SK-N-SH (cell line): ENCODE measurements around the gene MMP13.

Source experiments
- CTCF ChIP-seq: fragments of 200-600 bp; sonication (generic); IDR thresholded peaks from 2 replicates; pipeline ENCODE4 v1.6.1; 2017; ENCODE audit warnings: antibody characterized with exemption, mild to moderate bottlenecking, moderate library complexity
- EZH2phosphoT487 ChIP-seq: fragments of 200-600 bp; sonication (generic); IDR thresholded peaks from 2 replicates; pipeline ENCODE4 v1.6.1; 2017; ENCODE audit warnings: low read depth, mixed run types, mild to moderate bottlenecking, antibody characterized with exemption, moderate library complexity, borderline replicate concordance
- NFIC ChIP-seq: IDR thresholded peaks from 2 replicates; pipeline ENCODE4 v1.4.0; 2012; ENCODE audit warnings: borderline replicate concordance
- POLR2AphosphoS5 ChIP-seq: IDR thresholded peaks from 2 replicates; pipeline ENCODE4 v1.6.1; 2012; ENCODE audit warnings: low read depth, low read length
- RAD21 ChIP-seq: IDR thresholded peaks from 2 replicates; pipeline ENCODE4 v1.6.1; 2012; ENCODE audit warnings: mild to moderate bottlenecking, low read length
- YY1 ChIP-seq: IDR thresholded peaks from 2 replicates; pipeline ENCODE4 v1.4.0; 2012; ENCODE audit warnings: low read depth, mild to moderate bottlenecking

GRCh38 chr11:102966011-102966410 is 10.5 kb upstream of the MMP13 start:
- no peak for TF ChIP-seq CTCF
- no peak for TF ChIP-seq NFIC
- TF ChIP-seq RAD21, result no peak
- TF ChIP-seq EZH2phosphoT487, result no peak
- TF ChIP-seq YY1, result no peak
- TF ChIP-seq POLR2AphosphoS5, result no peak
